K562 (cell line): Measurements from ENCODE around the gene AGPAT4. TPM values are rescaled to one million over a fixed set of nuclear protein-coding genes. Genes with fewer than 3 reads are reported as not detected.

ENCODE experiments used
- ADNP ChIP-seq: fragments of 200-800 bp; sonication (Bioruptor generic); IDR thresholded peaks from 2 replicates; pipeline ENCODE4 v1.6.1; 2016; ENCODE audit warnings: missing genetic modification characterization, missing compliant biosample characterization
- ASH1L ChIP-seq: fragments of 450-650 bp; IDR thresholded peaks from 2 replicates; pipeline ENCODE4 v1.6.1; 2018; ENCODE audit warnings: borderline replicate concordance, mild to moderate bottlenecking, low read depth; ENCODE audit not compliant: partially characterized antibody
- DNMT1 ChIP-seq: fragments of 450-650 bp; IDR thresholded peaks from 2 replicates; pipeline ENCODE4 v1.6.1; 2016; ENCODE audit warnings: antibody characterized with exemption, mild to moderate bottlenecking
- ETV6 ChIP-seq, 3 experiments: fragments of 150-350 bp in 1 of 3; sonication (generic) in 1 of 3; formaldehyde crosslinking in 1 of 3; IDR thresholded peaks; 2 replicates each; pipeline versions ENCODE4 v1.6.1 to v1.8.0; 2014 to 2022; ENCODE audit warnings: borderline replicate concordance in 2 of 3, low read depth in 2 of 3, antibody characterized with exemption in 1 of 3, low read length in 1 of 3, mild to moderate bottlenecking in 1 of 3, missing genetic modification reagents in 1 of 3
- FOXJ3 ChIP-seq: sonication (generic); formaldehyde crosslinking; IDR thresholded peaks from 2 replicates; pipeline ENCODE4 v1.4.0; 2020; ENCODE audit warnings: mild to moderate bottlenecking, missing genetic modification reagents
- IRF9 ChIP-seq: fragments of 450-650 bp; IDR thresholded peaks from 2 replicates; pipeline ENCODE4 v1.6.1; 2016; ENCODE audit warnings: missing biosample characterization, missing genetic modification characterization
- NCOA1 ChIP-seq: fragments of 450-650 bp; IDR thresholded peaks from 2 replicates; pipeline ENCODE4 v1.6.1; 2016; ENCODE audit warnings: low read depth
- TAF7 ChIP-seq: fragments of 450-650 bp; IDR thresholded peaks from 2 replicates; pipeline ENCODE4 v1.6.1; 2016; ENCODE audit warnings: missing genetic modification characterization, missing compliant biosample characterization
- TBP ChIP-seq: optimal IDR thresholded peaks from 2 replicates; pipeline ENCODE3; 2011; ENCODE audit warnings: low read depth, low read length, improper control_type of control experiment
- TFAM ChIP-seq: fragments of 250-450 bp; sonication (Bioruptor Pico); conservative IDR thresholded peaks from 2 replicates; pipeline ENCODE4 v1.5.0; 2021; ENCODE audit warnings: mild to moderate bottlenecking, moderate library complexity
- XRCC5 ChIP-seq: fragments of 200-400 bp; formaldehyde crosslinking; IDR thresholded peaks from 2 replicates; pipeline ENCODE4 v1.6.1; 2017; ENCODE audit warnings: low read depth, mild to moderate bottlenecking, low read length
- ZNF551 ChIP-seq: fragments of 250-450 bp; sonication (Bioruptor Pico); IDR thresholded peaks from 2 replicates; pipeline ENCODE4 v1.5.0; 2021; ENCODE audit warnings: mild to moderate bottlenecking, moderate library complexity
- ZNF699 ChIP-seq: fragments of 250-450 bp; sonication (Bioruptor Pico); IDR thresholded peaks from 2 replicates; pipeline ENCODE4 v1.8.0; 2021; ENCODE audit warnings: mild to moderate bottlenecking, moderate library complexity; ENCODE audit not compliant: insufficient replicate concordance
- polyA plus RNA-seq, 8 experiments: library from polyadenylated mRNA; depleted of rRNA in 4 of 8; stranded (reverse) in 5 of 8; unstranded in 3 of 8; fragments of >200 nt; fragmentation: Nextera tagmentation in 2 of 8; fragmentation: Illumina TruSeq in 1 of 8; extraction: Ambion mirVana in 2 of 8; extraction: Trizol in 1 of 8; gene quantifications; 2 replicates each; pipeline versions ENCODE4 v1.2.1 to v1.2.3, GENCODE V29; 2011 to 2014; ENCODE audit warnings: inconsistent platforms in 1 of 8, missing spikeins in 1 of 8
- total RNA-seq, 7 experiments: library from RNA; depleted of rRNA in 6 of 7; stranded (reverse); fragments of >200 nt in 6 of 7; fragmentation: Illumina TruSeq in 2 of 7; extraction: Trizol in 2 of 7; gene quantifications; 2 replicates each; pipeline versions ENCODE4 v1.2.1 to v1.2.3, GENCODE V29; 2011 to 2021; ENCODE audit warnings: low replicate concordance in 1 of 7
- TF ChIP-seq, protein P1 (sequence below): sonication (generic); formaldehyde crosslinking; IDR thresholded peaks from 2 replicates; pipeline ENCODE4 v1.8.0; 2022; ENCODE audit warnings: mild to moderate bottlenecking, low read depth, missing genetic modification reagents
- TF ChIP-seq, protein P2 (sequence below): sonication (generic); formaldehyde crosslinking; IDR thresholded peaks from 2 replicates; pipeline ENCODE4 v1.8.0; 2023; ENCODE audit warnings: missing genetic modification reagents, mild to moderate bottlenecking, borderline replicate concordance

Gene AGPAT4
- total and polyA plus RNA-seq, 9 of the 15 experiments (the other 6 are each of a cell fraction or from before 2014, with no cell fraction given), result 2.2 to 15.0 (median 5.7) TPM

GRCh38 chr6:161228921-161229591 lies 44.8 kb downstream of the AGPAT4 start (continued):
- TF ChIP-seq, protein P1, sequence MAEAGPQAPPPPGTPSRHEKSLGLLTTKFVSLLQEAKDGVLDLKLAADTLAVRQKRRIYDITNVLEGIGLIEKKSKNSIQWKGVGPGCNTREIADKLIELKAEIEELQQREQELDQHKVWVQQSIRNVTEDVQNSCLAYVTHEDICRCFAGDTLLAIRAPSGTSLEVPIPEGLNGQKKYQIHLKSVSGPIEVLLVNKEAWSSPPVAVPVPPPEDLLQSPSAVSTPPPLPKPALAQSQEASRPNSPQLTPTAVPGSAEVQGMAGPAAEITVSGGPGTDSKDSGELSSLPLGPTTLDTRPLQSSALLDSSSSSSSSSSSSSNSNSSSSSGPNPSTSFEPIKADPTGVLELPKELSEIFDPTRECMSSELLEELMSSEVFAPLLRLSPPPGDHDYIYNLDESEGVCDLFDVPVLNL, result no peak
- TF ChIP-seq ETV6 (IDR thresholded peaks at IDR 0.05; ENCODE audit: borderline replicate concordance in 1 of 2, low read depth in 2 of 2, low read length in 1 of 2) (no peak), ETV6 (CRISPR knock-in tag; IDR thresholded peaks at IDR 0.05; ENCODE audit: borderline replicate concordance) (no peak), ASH1L (no peak), FOXJ3 (CRISPR knock-in tag) (no peak), DNMT1 (no peak), TAF7 (tag) (no peak), XRCC5 (no peak; the same call in 1 of the 2 replicates), ZNF551 (CRISPR knock-in tag) (no peak; the same call in 1 of the 2 replicates), ADNP (no peak), IRF9 (tag) (no peak), ZNF699 (CRISPR knock-in tag) (no peak), TBP (peak; percentile 45), TFAM (no peak), NCOA1 (no peak)
- TF ChIP-seq, protein P2, sequence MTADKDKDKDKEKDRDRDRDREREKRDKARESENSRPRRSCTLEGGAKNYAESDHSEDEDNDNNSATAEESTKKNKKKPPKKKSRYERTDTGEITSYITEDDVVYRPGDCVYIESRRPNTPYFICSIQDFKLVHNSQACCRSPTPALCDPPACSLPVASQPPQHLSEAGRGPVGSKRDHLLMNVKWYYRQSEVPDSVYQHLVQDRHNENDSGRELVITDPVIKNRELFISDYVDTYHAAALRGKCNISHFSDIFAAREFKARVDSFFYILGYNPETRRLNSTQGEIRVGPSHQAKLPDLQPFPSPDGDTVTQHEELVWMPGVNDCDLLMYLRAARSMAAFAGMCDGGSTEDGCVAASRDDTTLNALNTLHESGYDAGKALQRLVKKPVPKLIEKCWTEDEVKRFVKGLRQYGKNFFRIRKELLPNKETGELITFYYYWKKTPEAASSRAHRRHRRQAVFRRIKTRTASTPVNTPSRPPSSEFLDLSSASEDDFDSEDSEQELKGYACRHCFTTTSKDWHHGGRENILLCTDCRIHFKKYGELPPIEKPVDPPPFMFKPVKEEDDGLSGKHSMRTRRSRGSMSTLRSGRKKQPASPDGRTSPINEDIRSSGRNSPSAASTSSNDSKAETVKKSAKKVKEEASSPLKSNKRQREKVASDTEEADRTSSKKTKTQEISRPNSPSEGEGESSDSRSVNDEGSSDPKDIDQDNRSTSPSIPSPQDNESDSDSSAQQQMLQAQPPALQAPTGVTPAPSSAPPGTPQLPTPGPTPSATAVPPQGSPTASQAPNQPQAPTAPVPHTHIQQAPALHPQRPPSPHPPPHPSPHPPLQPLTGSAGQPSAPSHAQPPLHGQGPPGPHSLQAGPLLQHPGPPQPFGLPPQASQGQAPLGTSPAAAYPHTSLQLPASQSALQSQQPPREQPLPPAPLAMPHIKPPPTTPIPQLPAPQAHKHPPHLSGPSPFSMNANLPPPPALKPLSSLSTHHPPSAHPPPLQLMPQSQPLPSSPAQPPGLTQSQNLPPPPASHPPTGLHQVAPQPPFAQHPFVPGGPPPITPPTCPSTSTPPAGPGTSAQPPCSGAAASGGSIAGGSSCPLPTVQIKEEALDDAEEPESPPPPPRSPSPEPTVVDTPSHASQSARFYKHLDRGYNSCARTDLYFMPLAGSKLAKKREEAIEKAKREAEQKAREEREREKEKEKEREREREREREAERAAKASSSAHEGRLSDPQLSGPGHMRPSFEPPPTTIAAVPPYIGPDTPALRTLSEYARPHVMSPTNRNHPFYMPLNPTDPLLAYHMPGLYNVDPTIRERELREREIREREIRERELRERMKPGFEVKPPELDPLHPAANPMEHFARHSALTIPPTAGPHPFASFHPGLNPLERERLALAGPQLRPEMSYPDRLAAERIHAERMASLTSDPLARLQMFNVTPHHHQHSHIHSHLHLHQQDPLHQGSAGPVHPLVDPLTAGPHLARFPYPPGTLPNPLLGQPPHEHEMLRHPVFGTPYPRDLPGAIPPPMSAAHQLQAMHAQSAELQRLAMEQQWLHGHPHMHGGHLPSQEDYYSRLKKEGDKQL (CRISPR knock-in tag), result no peak
